Measurements from ENCODE around the gene COMMD10. TPM values are rescaled to one million over a fixed set of nuclear protein-coding genes. Genes with fewer than 3 reads are reported as not detected.

Gene COMMD10
- polyA plus RNA-seq, 1 experiment, result 10.4 TPM

- peak; percentile 44 for TF ChIP-seq CTCF (IDR thresholded peaks at IDR 0.05; ENCODE audit: insufficient read depth, low read depth, low read length)
- CTCF ChIA-PET, result interaction anchor here (0.7 to 1.1 kb wide), 3 partner anchors 10 to 262 kb away, joined by 3 read pairs; no protein-coding TSS in a partner anchor
- Histone ChIP-seq H3K36me3 (ENCODE audit: control insufficient read depth, insufficient read depth, low read length) (no peaks in the 10 kb centered on the region), H3K27me3 (ENCODE audit: control insufficient read depth, insufficient read depth, low read length) (no peaks in the 10 kb centered on the region), H3K4me3 (ENCODE audit: low read depth, low read length) (no peak overlapping the region)
- peak; percentile 14 for DNase-seq (ENCODE audit: low read depth)
- POLR2A ChIA-PET, result no interaction called here
These were observed 153.2 kb downstream of the COMMD10 start for GRCh38 chr5:116237917-116238500.

GRCh38 chr5:116242343-116242742, 157.5 kb downstream of the COMMD10 start:
- H3K27me3 ChIP-seq (ENCODE audit: control insufficient read depth, insufficient read depth, low read length), result no peaks in the 10 kb centered on the region
- no peak for DNase-seq (ENCODE audit: low read depth)
- no peaks in the 10 kb centered on the region for H3K36me3 ChIP-seq (ENCODE audit: control insufficient read depth, insufficient read depth, low read length)
- H3K4me3 ChIP-seq (ENCODE audit: low read depth, low read length), result no peak overlapping the region
- CTCF ChIA-PET, result no interaction called here
- POLR2A ChIA-PET, result no interaction called here
- TF ChIP-seq CTCF (IDR thresholded peaks at IDR 0.05; ENCODE audit: insufficient read depth, low read depth, low read length), result no peak

GRCh38 chr5:116248432-116248831, 163.6 kb downstream of the COMMD10 start:
- Histone ChIP-seq H3K27me3 (ENCODE audit: control insufficient read depth, insufficient read depth, low read length) (no peaks in the 10 kb centered on the region), H3K36me3 (ENCODE audit: control insufficient read depth, insufficient read depth, low read length) (no peaks in the 10 kb centered on the region), H3K4me3 (ENCODE audit: low read depth, low read length) (no peak overlapping the region)
- ChIA-PET CTCF (no interaction called here), POLR2A (no interaction called here)
- DNase-seq (ENCODE audit: low read depth), result no peak
- no peak for TF ChIP-seq CTCF (IDR thresholded peaks at IDR 0.05; ENCODE audit: insufficient read depth, low read depth, low read length)

GRCh38 chr5:116249648-116250047, 164.8 kb downstream of the COMMD10 start:
- ChIA-PET POLR2A (no interaction called here), CTCF (interaction anchor here (1.1 kb wide), 1 partner anchor 17 kb away, joined by 5 read pairs; no protein-coding TSS in a partner anchor)
- no peak overlapping the region for H3K4me3 ChIP-seq (ENCODE audit: low read depth, low read length)
- H3K36me3 ChIP-seq (ENCODE audit: control insufficient read depth, insufficient read depth, low read length), result no peaks in the 10 kb centered on the region
- TF ChIP-seq CTCF (IDR thresholded peaks at IDR 0.05; ENCODE audit: insufficient read depth, low read depth, low read length), result no peak
- no peak for DNase-seq (ENCODE audit: low read depth)
- no peaks in the 10 kb centered on the region for H3K27me3 ChIP-seq (ENCODE audit: control insufficient read depth, insufficient read depth, low read length)

- TF ChIP-seq CTCF (IDR thresholded peaks at IDR 0.05; ENCODE audit: insufficient read depth, low read depth, low read length), result no peak
- DNase-seq (ENCODE audit: low read depth), result no peak
- Histone ChIP-seq H3K36me3 (ENCODE audit: control insufficient read depth, insufficient read depth, low read length) (no peaks in the 10 kb centered on the region), H3K27me3 (ENCODE audit: control insufficient read depth, insufficient read depth, low read length) (no peaks in the 10 kb centered on the region), H3K4me3 (ENCODE audit: low read depth, low read length) (no peak overlapping the region)
- POLR2A ChIA-PET, result no interaction called here
- CTCF ChIA-PET, result no interaction called here
These were observed 171.9 kb downstream of the COMMD10 start for GRCh38 chr5:116256717-116257116.

Measured in BJ (cell line).